Endodermal cell (in vitro differentiated cells): Measurements from ENCODE around the gene NIP7. TPM values are rescaled to one million over a fixed set of nuclear protein-coding genes. Genes with fewer than 3 reads are reported as not detected.

Experiments used
- DNase-seq: peaks from one replicate; pipeline ENCODE4 v3.0.0-alpha.2; 2017
- H3K27ac ChIP-seq: 2 replicates; pipeline ENCODE4 v1.5.1; 2013; ENCODE audit warnings: mild to moderate bottlenecking, low read depth, low read length, moderate library complexity
- H3K27me3 ChIP-seq: 2 replicates; pipeline ENCODE4 v1.6.1; 2013; ENCODE audit warnings: mild to moderate bottlenecking, low read length, moderate library complexity; ENCODE audit not compliant: insufficient read depth, control insufficient read depth, poor library complexity, severe bottlenecking
- H3K36me3 ChIP-seq: 2 replicates; pipeline ENCODE4 v1.7.0; 2013; ENCODE audit warnings: mild to moderate bottlenecking, low read length, moderate library complexity; ENCODE audit not compliant: control insufficient read depth, insufficient read depth
- H3K4me1 ChIP-seq: one replicate; pipeline ENCODE4 v1.7.0; 2013; ENCODE audit warnings: low read length; ENCODE audit not compliant: control insufficient read depth, insufficient read depth
- H3K4me3 ChIP-seq: 2 replicates; pipeline ENCODE4 v1.5.1; 2013; ENCODE audit warnings: mild to moderate bottlenecking, low read length, moderate library complexity
- H3K9ac ChIP-seq: 2 replicates; pipeline ENCODE4 v1.6.1; 2013; ENCODE audit warnings: mild to moderate bottlenecking, low read length, moderate library complexity; ENCODE audit not compliant: poor library complexity, severe bottlenecking; ENCODE audit errors: extremely low read depth
- H3K9me3 ChIP-seq: 2 replicates; pipeline ENCODE4 v1.6.1; 2013; ENCODE audit warnings: mild to moderate bottlenecking, low read length, moderate library complexity; ENCODE audit not compliant: control insufficient read depth
- H3K27ac Mint-ChIP-seq: 2 replicates; pipeline ENCODE4 v1.8.0; 2020; ENCODE audit warnings: mixed read lengths
- H3K27me3 Mint-ChIP-seq: 2 replicates; pipeline ENCODE4 v1.8.0; 2021; ENCODE audit warnings: mild to moderate bottlenecking, mixed read lengths; ENCODE audit not compliant: insufficient read depth
- H3K36me3 Mint-ChIP-seq: 2 replicates; pipeline ENCODE4 v1.8.0; 2020; ENCODE audit warnings: low read depth, mixed read lengths
- H3K4me1 Mint-ChIP-seq: 2 replicates; pipeline ENCODE4 v1.8.0; 2020; ENCODE audit warnings: mixed read lengths
- H3K4me3 Mint-ChIP-seq: 2 replicates; pipeline ENCODE4 v1.8.0; 2020; ENCODE audit warnings: mild to moderate bottlenecking, moderate library complexity, mixed read lengths
- H3K9me3 Mint-ChIP-seq: 2 replicates; pipeline ENCODE4 v1.8.0; 2020; ENCODE audit warnings: mild to moderate bottlenecking, mixed read lengths
- WGBS, 2 experiments: methylation state at CpG; one replicate each; pipeline versions ENCODE4 v1.1.5 to v1.1.7; 2013; ENCODE audit warnings: missing lambda C conversion rate in 2 of 2, mixed read lengths in 1 of 2; ENCODE audit not compliant: insufficient coverage in 1 of 2, insufficient read length in 1 of 2; 5-methylcytosine and 5-hydroxymethylcytosine counted together
- total RNA-seq, 2 donors: library from RNA; stranded (reverse); fragmentation: NEBNext Ultra II Directional in 1 of 2; extraction: Animal tissue kit (Norgen Biotek cat#: 25700) in 1 of 2; gene quantifications; 2 replicates in 1 of 2; 3 replicates in 1 of 2; pipeline ENCODE4 v1.2.1, GENCODE V29; 2021
- TF ChIP-seq, protein P1 (sequence below): fragments of 200-600 bp; sonication (generic); conservative IDR thresholded peaks from 2 replicates; pipeline ENCODE4 v1.5.0; 2021; ENCODE audit warnings: antibody characterized with exemption, mild to moderate bottlenecking

The NIP7 gene
- total RNA-seq, 2 donors from 2014 or later: 30.5 to 36.3 TPM

GRCh38 chr16:69382421-69382820, 42.8 kb downstream of the NIP7 start:
- Mint-ChIP-seq H3K36me3 (peaks cover 58% of the 10 kb centered on the region), H3K27ac (no peak overlapping the region), H3K4me1 (peaks cover 7% of the 10 kb centered on the region), H3K27me3 (no peaks in the 10 kb centered on the region), H3K4me3 (no peak overlapping the region), H3K9me3 (no peaks in the 10 kb centered on the region)
- no peak overlapping the region for H3K9ac ChIP-seq
- H3K4me1 ChIP-seq: no peaks in the 10 kb centered on the region
- 100% methylated on average over 2 of the region's 2 CpGs for WGBS, 2 experiments
- peaks cover 67% of the 10 kb centered on the region for H3K36me3 ChIP-seq
- no peaks in the 10 kb centered on the region for H3K27me3 ChIP-seq
- TF ChIP-seq, protein P1, sequence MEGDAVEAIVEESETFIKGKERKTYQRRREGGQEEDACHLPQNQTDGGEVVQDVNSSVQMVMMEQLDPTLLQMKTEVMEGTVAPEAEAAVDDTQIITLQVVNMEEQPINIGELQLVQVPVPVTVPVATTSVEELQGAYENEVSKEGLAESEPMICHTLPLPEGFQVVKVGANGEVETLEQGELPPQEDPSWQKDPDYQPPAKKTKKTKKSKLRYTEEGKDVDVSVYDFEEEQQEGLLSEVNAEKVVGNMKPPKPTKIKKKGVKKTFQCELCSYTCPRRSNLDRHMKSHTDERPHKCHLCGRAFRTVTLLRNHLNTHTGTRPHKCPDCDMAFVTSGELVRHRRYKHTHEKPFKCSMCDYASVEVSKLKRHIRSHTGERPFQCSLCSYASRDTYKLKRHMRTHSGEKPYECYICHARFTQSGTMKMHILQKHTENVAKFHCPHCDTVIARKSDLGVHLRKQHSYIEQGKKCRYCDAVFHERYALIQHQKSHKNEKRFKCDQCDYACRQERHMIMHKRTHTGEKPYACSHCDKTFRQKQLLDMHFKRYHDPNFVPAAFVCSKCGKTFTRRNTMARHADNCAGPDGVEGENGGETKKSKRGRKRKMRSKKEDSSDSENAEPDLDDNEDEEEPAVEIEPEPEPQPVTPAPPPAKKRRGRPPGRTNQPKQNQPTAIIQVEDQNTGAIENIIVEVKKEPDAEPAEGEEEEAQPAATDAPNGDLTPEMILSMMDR: no peak
- H3K9me3 ChIP-seq: no peaks in the 10 kb centered on the region
- peak; percentile 6 for DNase-seq
- H3K27ac ChIP-seq: no peak overlapping the region
- H3K4me3 ChIP-seq: no peak overlapping the region

DNA sequence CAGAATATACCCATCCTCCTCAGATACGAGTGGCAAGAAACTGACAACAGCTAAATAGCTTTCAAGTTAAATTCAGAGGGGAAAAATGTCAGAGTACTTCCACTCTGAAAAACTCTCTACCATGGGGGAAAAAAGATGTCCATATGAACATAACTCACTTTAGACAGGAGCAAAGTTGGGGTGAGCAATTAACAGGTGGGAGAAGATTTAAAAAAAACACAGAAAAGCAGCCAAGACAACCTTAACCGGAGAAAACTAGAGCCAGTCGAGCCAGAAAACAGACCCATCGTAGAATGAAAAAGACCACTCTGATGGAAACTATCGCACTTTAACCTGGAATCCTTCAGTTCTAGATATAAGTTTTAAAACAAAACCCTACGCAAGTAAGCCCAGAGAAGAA, 45.4 kb downstream of the NIP7 start:
- H3K36me3 Mint-ChIP-seq: peaks cover 35% of the 10 kb centered on the region
- Histone ChIP-seq H3K4me3 (peak overlapping the region; percentile 82), H3K9ac (peak overlapping the region; percentile 56), H3K27ac (peak overlapping the region; percentile 2), H3K9me3 (no peaks in the 10 kb centered on the region), H3K36me3 (peaks cover 43% of the 10 kb centered on the region), H3K27me3 (no peaks in the 10 kb centered on the region), H3K4me1 (no peaks in the 10 kb centered on the region)
- H3K9me3 Mint-ChIP-seq: no peaks in the 10 kb centered on the region
- peak overlapping the region; percentile 91 for H3K27ac Mint-ChIP-seq
- DNase-seq: no peak
- H3K4me3 Mint-ChIP-seq: peak overlapping the region; percentile 74
- 20 to 26% methylated on average over 4 to 6 of the region's 6 CpGs for WGBS, 2 experiments
- no peaks in the 10 kb centered on the region for H3K27me3 Mint-ChIP-seq
- TF ChIP-seq, protein P1: no peak
- peaks cover 7% of the 10 kb centered on the region for H3K4me1 Mint-ChIP-seq

GRCh38 chr16:69386596-69386995, 47.0 kb downstream of the NIP7 start:
- TF ChIP-seq, protein P1: no peak
- Histone ChIP-seq H3K4me1 (no peaks in the 10 kb centered on the region), H3K27me3 (no peaks in the 10 kb centered on the region), H3K27ac (no peak overlapping the region), H3K4me3 (no peak overlapping the region), H3K36me3 (peaks cover 29% of the 10 kb centered on the region), H3K9me3 (no peaks in the 10 kb centered on the region), H3K9ac (no peak overlapping the region)
- 100% methylated on average over 1 of the region's 1 CpG; no CpG with 5 or more reads in 1 of the 2 experiments for WGBS, 2 experiments
- H3K4me3 Mint-ChIP-seq: peak overlapping the region; percentile 74
- H3K36me3 Mint-ChIP-seq: peaks cover 24% of the 10 kb centered on the region
- DNase-seq: peak; percentile 20
- no peaks in the 10 kb centered on the region for H3K9me3 Mint-ChIP-seq
- H3K4me1 Mint-ChIP-seq: peaks cover 7% of the 10 kb centered on the region
- H3K27ac Mint-ChIP-seq: no peak overlapping the region
- H3K27me3 Mint-ChIP-seq: no peaks in the 10 kb centered on the region

Other genes with a start within 250 kb of the NIP7 start
- 1 to 10 TPM; 1.8 to 4.1 TPM for gene HAS3, start 234.1 kb upstream of the NIP7 start, total RNA-seq
- gene CHTF8, start 207.2 kb upstream of the NIP7 start, total RNA-seq: 100 to 1,000 TPM; 105 to 142 TPM
- 10 to 100 TPM; 44.1 to 45.3 TPM for gene UTP4, start 207.1 kb upstream of the NIP7 start, total RNA-seq
- 10 to 100 TPM; 15.4 to 24.1 TPM for gene SNTB2, start 152.6 kb upstream of the NIP7 start, total RNA-seq
- gene VPS4A, start 28.4 kb upstream of the NIP7 start, total RNA-seq: 10 to 100 TPM; 28.6 to 37.8 TPM
- 10 to 100 TPM; 12.2 to 19.8 TPM for gene PDF, start 9.2 kb upstream of the NIP7 start, total RNA-seq
- 10 to 100 TPM; 45.8 to 49.3 TPM for gene COG8, start 208 bp upstream of the NIP7 start, total RNA-seq
- gene TMED6, start 12.0 kb downstream of the NIP7 start, total RNA-seq: under 1 TPM; 0.53 to 0.66 TPM
- gene TERF2, start 46.2 kb downstream of the NIP7 start, total RNA-seq: 10 to 100 TPM; 33.6 to 38.2 TPM
- gene CYB5B, start 84.8 kb downstream of the NIP7 start, total RNA-seq: 100 to 1,000 TPM; 123 to 131 TPM
- 10 to 100 TPM; 38.8 to 40.3 TPM for gene NFAT5, start 226.2 kb downstream of the NIP7 start, total RNA-seq